Omental fat pad (tissue), 4 donors: ENCODE measurements around the gene INPP4B. TPM values are rescaled to one million over a fixed set of nuclear protein-coding genes. Genes with fewer than 3 reads are reported as not detected.

Experiments
- ATAC-seq: fragments of 150-250 bp; one replicate; pipeline ENCODE4 v1.9.1; 2016; ENCODE audit warnings: mild to moderate bottlenecking, moderate library complexity; ENCODE audit not compliant: low FRiP score
- DNase-seq: peaks from one replicate; pipeline ENCODE4 v3.0.0-alpha.2; 2019; ENCODE audit warnings: low spot score
- total RNA-seq, 4 donors: library from RNA; depleted of rRNA; stranded (reverse); fragments of >200 nt; gene quantifications; one replicate each; pipeline ENCODE4 v1.1.0, GENCODE V29; 2016
- TF ChIP-seq, protein P1 (sequence below), 3 donors: fragments of 450-650 bp; IDR thresholded peaks; one replicate each; pipeline ENCODE4 v1.5.1; 2016 to 2017; ENCODE audit warnings: antibody characterized with exemption in 3 of 3, mild to moderate bottlenecking in 3 of 3, moderate library complexity in 2 of 3

Gene INPP4B
- total RNA-seq, 4 donors from 2014 or later, result 6.6 to 54.2 (median 14.2) TPM

DNA sequence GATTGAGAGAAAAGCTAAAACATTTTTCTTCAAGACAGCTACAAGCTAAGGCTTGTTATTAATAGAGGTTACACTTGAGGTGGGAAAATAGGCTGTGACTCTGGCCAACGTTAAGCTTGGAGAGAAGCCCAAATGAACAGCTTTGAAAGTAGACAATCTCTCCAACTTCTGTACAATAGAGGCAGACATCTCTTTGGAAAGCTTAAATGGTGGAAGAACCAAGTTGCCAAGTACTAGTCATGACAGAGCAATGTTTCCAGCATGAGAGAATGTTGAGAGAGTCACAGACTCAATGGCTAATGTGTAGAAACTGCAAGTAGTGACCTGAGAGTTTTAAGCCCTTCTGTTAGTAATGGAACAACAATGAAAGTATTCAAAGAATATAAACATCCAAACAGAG lies 298.1 kb downstream of the INPP4B start:
- no peak for DNase-seq
- no peak for ATAC-seq
- TF ChIP-seq, protein P1, sequence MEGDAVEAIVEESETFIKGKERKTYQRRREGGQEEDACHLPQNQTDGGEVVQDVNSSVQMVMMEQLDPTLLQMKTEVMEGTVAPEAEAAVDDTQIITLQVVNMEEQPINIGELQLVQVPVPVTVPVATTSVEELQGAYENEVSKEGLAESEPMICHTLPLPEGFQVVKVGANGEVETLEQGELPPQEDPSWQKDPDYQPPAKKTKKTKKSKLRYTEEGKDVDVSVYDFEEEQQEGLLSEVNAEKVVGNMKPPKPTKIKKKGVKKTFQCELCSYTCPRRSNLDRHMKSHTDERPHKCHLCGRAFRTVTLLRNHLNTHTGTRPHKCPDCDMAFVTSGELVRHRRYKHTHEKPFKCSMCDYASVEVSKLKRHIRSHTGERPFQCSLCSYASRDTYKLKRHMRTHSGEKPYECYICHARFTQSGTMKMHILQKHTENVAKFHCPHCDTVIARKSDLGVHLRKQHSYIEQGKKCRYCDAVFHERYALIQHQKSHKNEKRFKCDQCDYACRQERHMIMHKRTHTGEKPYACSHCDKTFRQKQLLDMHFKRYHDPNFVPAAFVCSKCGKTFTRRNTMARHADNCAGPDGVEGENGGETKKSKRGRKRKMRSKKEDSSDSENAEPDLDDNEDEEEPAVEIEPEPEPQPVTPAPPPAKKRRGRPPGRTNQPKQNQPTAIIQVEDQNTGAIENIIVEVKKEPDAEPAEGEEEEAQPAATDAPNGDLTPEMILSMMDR (IDR thresholded peaks at IDR 0.05), result no peak

DNA sequence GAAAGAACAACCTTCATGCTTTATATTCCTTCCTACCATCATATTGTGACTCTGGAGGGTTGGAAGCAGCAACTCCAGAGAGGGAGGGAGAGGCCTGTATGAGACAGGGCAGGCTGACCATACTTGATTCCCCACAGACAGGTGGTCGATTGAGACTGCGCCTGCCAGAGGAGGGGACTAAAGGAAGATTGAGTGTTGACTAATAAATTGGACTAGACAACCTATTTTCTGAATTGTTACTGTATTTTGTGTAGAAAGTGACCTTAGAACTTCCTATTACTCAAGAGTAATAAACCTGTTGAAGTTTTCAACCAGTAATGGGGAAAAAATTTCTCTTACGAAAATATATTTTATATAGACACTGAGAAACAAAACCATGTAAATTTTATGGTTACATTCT lies 301.5 kb downstream of the INPP4B start:
- no peak for DNase-seq
- TF ChIP-seq, protein P1 (IDR thresholded peaks at IDR 0.05), result no peak
- ATAC-seq, result no peak

DNA sequence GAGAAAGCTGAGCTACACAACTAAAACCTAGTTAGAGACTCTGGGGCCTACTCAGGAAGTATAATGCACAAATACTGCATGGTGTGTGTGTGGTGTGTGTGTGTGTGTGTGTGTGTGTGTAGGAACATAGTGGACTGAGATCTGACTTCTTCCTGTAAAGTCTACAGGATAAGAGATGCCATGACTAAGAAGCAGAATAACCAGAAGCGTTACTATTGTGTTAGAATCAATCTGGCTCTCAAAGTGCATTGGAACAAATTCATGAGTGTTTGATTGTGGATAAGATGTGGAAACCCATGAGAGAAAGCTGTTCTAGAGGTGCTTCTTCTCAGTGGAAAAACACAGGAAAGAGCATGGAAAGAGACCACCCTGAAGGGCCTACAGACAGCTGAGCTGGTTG lies 302.1 kb downstream of the INPP4B start:
- TF ChIP-seq, protein P1 (IDR thresholded peaks at IDR 0.05), result no peak
- ATAC-seq (no peak), DNase-seq (no peak)

DNA sequence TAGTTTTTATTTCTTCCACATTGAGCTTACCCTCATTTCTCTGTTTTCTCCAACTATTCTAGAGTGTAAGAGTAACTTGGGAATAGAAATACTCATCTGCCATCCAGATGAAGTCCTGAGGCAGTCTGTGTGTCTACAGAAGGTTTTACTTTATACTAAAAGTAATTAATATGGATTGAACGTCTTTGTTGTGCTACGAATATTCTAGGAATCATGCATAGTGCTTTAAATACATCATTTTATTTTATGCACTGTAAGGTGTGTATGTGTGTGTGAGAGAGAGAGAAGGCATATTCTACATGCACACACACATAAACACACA lies 305.7 kb downstream of the INPP4B start:
- ATAC-seq (no peak), DNase-seq (no peak)
- TF ChIP-seq, protein P1 (IDR thresholded peaks at IDR 0.05), result no peak

DNA sequence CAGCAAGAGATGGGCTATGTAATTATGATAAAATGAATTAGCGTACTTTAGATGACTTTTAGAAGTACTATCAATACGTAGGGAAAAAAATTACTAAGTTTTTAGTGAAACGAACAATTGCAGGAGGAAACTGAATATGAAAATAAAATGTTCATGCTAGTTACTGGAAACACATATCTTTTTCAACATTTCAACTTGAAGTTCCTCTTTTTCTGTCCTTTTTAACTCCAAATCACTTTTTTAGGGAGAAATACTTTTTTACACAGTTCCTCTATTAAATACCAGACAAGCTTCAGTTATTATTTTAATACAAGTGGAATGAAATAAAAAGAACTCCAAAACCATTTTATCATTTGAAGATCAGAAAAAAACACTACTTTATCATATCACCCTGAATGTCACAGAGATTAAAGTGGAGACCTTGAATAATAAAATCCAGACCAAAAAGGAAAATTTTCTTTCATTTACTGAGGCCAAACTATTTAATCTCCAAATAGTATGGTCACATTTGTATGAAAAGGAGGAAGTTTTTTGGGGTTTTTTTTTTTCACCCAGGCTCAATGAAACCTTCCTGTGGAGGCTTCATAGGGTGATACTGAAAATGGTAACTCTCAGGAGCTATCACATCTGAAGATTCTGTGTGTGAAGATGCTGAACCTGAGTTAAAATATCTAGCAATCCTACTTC lies 306.2 kb downstream of the INPP4B start:
- ATAC-seq, result no peak
- TF ChIP-seq, protein P1 (IDR thresholded peaks at IDR 0.05), result no peak

DNA sequence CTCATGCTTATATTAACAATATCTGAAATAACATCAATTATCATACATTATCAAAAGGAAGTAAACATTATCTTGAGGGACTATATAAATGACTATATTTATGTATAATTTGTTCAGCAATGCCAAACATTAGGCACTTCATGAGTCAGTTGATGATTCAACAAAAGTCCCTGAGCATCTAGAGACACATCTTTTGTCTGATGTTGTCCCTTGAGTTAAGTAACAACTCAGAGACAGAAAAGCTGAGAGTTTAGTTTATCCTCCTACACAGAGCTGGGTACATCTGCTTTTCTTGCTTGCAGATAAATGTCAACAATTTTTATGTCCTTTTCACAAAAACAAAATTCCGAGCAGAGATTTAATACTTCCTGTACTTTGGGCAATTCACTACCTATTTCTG lies 311.1 kb downstream of the INPP4B start:
- DNase-seq (no peak), ATAC-seq (no peak)
- TF ChIP-seq, protein P1 (IDR thresholded peaks at IDR 0.05), result no peak

More for the DNA sequence above, 306.2 kb downstream of the INPP4B start:
- no peak for DNase-seq

DNA sequence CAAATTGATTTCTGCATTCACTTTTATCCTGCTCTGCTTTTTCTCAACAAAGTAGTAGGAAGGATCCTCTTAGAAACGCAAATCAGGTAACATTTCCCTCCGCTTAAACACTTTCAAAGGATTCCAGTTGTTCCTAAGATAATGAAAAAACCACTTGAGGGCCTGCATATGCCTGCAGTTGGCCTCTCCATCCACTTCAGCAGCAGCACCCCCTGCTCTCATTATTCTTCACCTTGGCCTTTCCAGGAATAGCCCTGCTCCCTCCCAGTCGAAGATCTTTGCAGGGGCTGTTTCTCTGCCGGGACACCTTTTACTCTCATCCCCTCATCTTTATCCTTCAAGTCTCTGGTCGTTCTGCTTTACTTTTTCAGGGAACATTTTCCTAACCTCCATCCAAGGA lies 314.0 kb downstream of the INPP4B start:
- ATAC-seq, result no peak
- no peak for DNase-seq
- TF ChIP-seq, protein P1 (IDR thresholded peaks at IDR 0.05), result no peak
